GM12891 (cell line): ENCODE measurements around the gene CEP104.
"Not testable (repeated sequence)": the region's sequence is repeated elsewhere in the genome, so short reads cannot be mapped to it uniquely, and the experiment has no call there.

Experiments used
- DNase-seq: peaks from one replicate; pipeline ENCODE4 v3.0.0; 2011; ENCODE audit warnings: low spot score; ENCODE audit not compliant: insufficient read length
- FAIRE-seq: peaks from 2 replicates; lab custom pipeline; 2011; peaks lifted over from hg19 to GRCh38; lab: Jason Lieb, UNC
- PAX5 ChIP-seq: IDR thresholded peaks from 2 replicates; pipeline ENCODE4 v1.6.1; 2011; ENCODE audit warnings: low read length, moderate library complexity, mild to moderate bottlenecking; ENCODE audit not compliant: insufficient read depth, severe bottlenecking
- POLR2A ChIP-seq: IDR thresholded peaks from 2 replicates; pipeline ENCODE4 v1.6.1; 2011; ENCODE audit warnings: low read depth, low read length, control low read depth
- POLR2AphosphoS5 ChIP-seq: IDR thresholded peaks from 2 replicates; pipeline ENCODE4 v1.6.1; 2011; ENCODE audit warnings: low read depth, low read length, control low read depth
- POU2F2 ChIP-seq: IDR thresholded peaks from 2 replicates; pipeline ENCODE4 v1.6.1; 2011; ENCODE audit warnings: low read depth, mild to moderate bottlenecking, control low read depth, low read length, moderate library complexity
- SPI1 ChIP-seq: IDR thresholded peaks from 2 replicates; pipeline ENCODE4 v1.6.1; 2011; ENCODE audit warnings: low read depth, low read length, control low read depth
- TAF1 ChIP-seq: IDR thresholded peaks from 2 replicates; pipeline ENCODE4 v1.6.1; 2011; ENCODE audit warnings: low read depth, low read length, control low read depth

CEP104 gene

GRCh38 chr1:3807769-3808168 is 49.2 kb downstream of the CEP104 start:
- TF ChIP-seq PAX5: no peak
- FAIRE-seq (no peak), DNase-seq (no peak)

- DNase-seq (no peak), FAIRE-seq (no peak)
- TF ChIP-seq PAX5: no peak
- TF ChIP-seq POU2F2: no peak
- TF ChIP-seq POLR2AphosphoS5: no peak
- TF ChIP-seq SPI1: no peak
- TF ChIP-seq POLR2A: no peak
- no peak for TF ChIP-seq TAF1
Observed at GRCh38 chr1:3805038-3805437, 52.0 kb downstream of the CEP104 start.

DNA sequence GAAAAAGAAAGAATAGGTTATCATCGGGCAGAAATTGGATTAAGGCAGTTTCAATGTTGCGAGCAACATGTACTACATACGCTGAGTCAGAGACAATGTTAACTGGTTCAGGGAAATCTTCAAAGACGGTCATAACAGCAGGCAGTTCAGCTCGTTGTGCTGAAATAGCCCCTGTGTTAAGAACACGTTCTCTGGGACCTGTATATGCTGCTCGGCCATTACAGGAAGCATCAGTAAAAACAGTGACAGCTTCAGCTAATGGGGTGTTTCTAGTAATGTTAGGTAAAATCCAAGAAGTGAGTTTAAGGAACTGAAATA is 52.4 kb downstream of the CEP104 start:
- DNase-seq, FAIRE-seq: not testable (repeated sequence)

- FAIRE-seq (no peak), DNase-seq (no peak)
- no peak for TF ChIP-seq POU2F2
- no peak for TF ChIP-seq PAX5
- TF ChIP-seq SPI1: no peak
Observed at GRCh38 chr1:3803905-3804626, 52.9 kb downstream of the CEP104 start.

DNA sequence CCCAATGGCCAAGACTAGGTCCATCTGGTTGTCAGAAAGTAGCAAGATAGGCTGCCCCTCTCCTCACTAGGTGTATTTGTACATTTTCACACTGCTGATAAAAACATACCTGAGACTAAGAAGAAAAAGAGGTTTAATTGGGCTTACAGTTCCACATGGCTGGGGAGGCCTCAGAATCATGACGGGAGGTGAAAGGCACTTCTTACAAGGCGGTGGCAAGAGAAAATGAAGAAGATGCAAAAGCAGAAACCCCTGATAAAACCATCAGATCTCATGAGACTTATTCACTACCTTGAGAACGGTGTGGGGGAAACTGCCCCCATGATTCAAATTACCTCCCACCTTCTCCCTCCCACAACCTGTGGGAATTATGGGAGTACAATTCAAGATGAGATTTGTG is 56.2 kb downstream of the CEP104 start:
- FAIRE-seq, DNase-seq: not testable (repeated sequence)

DNA sequence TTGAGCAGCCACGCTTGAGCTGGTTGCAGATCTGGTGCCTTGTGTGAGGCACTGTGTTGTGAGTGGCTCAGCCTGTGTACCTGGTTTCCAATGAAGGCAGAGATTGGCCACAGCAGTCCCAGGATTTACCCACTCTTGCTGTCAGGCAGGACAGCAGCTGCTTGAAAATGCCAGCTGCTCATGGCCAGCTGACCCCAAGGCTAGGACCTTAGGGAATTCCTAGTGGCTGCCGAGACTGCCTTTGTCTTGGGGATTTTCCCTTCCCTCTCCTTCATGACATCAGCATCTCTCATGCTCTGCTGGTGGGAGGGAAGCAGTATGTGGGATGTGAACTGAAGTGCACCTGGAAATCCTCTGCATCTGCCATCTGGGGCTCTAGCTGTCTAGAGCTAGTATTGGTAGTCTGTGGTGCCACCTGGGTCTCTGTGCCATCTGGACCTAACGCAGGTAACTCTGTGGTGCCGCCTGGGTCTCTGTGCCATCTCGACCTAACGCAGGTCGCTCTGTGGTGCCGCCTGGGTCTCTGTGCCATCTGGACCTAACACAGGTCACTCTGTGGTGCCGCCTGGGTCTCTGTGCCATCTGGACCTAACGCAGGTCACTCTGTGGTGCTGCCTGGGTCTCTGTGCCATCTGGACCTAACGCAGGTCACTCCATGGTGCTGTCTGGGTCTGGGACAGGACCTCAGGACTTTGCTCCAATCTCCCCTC is 56.9 kb downstream of the CEP104 start:
- TF ChIP-seq POLR2A (no peak), POU2F2 (no peak), SPI1 (no peak), PAX5 (no peak), POLR2AphosphoS5 (no peak), TAF1 (no peak)
- FAIRE-seq (no peak), DNase-seq (no peak)

- FAIRE-seq (peak; percentile 92), DNase-seq (peak; percentile 99)
- TF ChIP-seq POLR2AphosphoS5 (peak; percentile 65), PAX5 (no peak), POLR2A (peak; percentile 83), POU2F2 (peak; percentile 49; the same call in 1 of the 2 replicates), TAF1 (peak; percentile 75), SPI1 (peak; percentile 30; the same call in 1 of the 2 replicates)
Observed at GRCh38 chr1:3796215-3797061, 60.6 kb downstream of the CEP104 start, which contains the start of gene LRRC47. Gene LRRC47 (minus strand): TSS chr1:3796498. CDS start chr1:3796476, 22 bp downstream.

DNA sequence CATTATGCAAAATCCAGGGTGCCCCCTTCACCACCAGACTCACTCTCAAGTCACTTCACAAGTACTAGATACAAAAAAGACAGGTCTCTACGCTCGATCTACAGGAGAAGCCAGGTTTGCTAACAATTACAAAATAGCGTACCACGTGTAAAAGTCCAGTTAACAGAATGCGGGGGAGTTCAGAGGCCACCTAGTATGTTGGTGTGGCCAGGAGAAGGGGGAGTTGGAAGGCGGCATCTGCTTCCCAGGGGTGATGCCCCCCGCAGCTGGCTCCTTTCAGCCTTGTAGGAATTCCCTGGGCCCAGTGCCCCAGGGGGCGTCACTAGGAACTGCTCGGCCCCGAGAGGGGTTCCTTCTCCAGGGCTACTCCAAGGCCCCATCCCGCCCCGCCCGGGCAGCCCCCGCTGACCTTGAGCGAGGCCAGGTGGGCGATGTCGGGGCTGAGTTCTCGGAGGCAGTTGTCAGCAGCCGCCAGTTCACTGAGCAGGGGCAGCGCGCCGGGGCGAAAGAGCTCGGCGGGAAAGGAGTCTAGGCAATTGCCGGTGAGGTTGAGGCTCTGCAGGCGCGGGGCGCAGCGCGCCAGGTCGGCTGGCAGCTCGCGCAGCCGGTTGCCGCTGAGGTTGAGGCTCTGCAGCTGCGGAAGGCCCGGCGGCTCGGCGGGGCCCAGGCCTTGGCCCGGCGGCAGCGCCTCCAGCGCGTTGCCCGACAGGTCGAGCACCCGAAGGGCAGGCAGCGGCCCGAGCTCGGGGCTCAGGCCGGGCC is 61.4 kb downstream of the CEP104 start:
- TF ChIP-seq TAF1 (no peak), POLR2A (no peak), PAX5 (no peak), SPI1 (no peak), POLR2AphosphoS5 (no peak), POU2F2 (no peak)
- no peak for DNase-seq
- no peak for FAIRE-seq

DNA sequence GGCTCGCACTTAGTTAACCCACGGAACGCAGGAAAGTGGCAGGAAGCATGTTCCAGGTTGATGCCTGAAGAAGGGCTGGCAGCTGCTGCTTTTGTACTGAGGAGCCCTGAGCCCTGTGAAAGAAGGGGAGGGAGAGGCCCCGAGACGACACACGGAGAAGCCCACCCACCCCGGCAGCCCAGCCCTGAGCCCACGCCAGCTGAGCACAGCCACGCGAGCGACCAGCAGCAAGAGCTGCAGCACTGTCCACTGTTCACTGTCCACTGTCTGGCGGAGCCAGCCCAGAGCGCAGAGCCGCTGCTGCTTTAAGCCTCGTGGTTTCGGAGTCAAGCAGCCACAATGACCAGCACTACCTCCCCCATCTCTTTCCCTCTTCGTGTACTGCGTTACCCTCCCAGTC is 66.1 kb downstream of the CEP104 start:
- TF ChIP-seq TAF1 (no peak), SPI1 (no peak), PAX5 (no peak), POLR2AphosphoS5 (no peak), POU2F2 (no peak)
- DNase-seq (no peak), FAIRE-seq (no peak)

DNA sequence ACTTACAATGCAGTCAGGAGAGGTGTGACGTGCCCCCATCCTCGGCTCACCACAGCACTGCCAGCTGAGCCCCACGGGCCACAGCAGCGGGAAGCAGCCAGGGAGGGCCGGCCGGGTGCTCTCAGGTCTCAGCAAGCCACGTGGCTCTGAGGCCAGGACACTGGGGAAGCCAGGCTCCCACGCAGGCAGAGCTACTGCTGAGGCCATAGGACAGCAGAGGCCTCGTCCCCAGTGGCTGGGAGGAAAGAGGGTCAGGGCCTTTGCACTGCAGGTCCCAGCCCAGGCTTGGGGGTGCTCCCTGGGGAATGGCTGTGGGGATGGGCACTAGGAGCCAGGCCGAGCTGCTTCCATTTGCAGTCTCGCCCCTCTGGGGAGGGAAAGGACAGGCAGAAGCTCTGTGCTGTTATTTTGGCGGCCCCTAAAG is 66.5 kb downstream of the CEP104 start:
- TF ChIP-seq SPI1 (no peak), PAX5 (no peak), POU2F2 (no peak), TAF1 (no peak), POLR2A (no peak)
- FAIRE-seq (no peak), DNase-seq (no peak)
